Ecto neural progenitor cell (in vitro differentiated cells): Measurements from ENCODE around the gene MBOAT7.
A peak's percentile ranks its signal among the peaks of the same experiment; 100 is the strongest.

Experiments used
- DNase-seq: peaks from one replicate; pipeline ENCODE4 v3.0.0-alpha.2; 2018; ENCODE audit warnings: low spot score

MBOAT7 gene

GRCh38 chr19:54162241-54162805 lies 27.1 kb downstream of the MBOAT7 start:
- DNase-seq, result peak; percentile 83

DNA sequence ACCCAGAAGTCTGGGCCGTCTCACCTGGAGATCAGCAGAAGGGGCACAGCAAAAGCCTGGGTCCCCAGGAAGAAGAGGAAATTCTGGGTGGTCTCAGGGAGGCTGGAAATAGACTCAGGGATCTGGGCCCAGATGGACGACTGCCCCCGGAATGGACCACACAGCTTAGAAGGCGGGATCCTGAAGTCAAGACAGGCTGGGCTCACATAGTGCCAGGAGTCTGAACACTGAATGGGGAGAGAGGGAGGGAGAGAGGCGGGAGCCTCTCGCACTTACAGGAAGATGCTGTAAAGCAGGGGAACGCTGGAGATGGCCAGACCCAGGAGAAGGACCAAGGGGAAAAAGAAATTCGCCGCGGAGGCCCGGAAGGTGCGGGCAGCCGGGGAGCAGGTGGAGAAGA lies 28.5 kb downstream of the MBOAT7 start:
- DNase-seq, result no peak

GRCh38 chr19:54160182-54160811 lies 29.1 kb downstream of the MBOAT7 start:
- DNase-seq, result no peak

- peak; percentile 98 for DNase-seq
Measured at GRCh38 chr19:54159352-54160181, 29.8 kb downstream of the MBOAT7 start, which contains the start of gene LENG1. TSS of gene LENG1 (minus strand) at chr19:54159721. CDS start at chr19:54159695, 26 bp downstream.

- no peak for DNase-seq
Measured at GRCh38 chr19:54158812-54159351, 30.5 kb downstream of the MBOAT7 start.

DNA sequence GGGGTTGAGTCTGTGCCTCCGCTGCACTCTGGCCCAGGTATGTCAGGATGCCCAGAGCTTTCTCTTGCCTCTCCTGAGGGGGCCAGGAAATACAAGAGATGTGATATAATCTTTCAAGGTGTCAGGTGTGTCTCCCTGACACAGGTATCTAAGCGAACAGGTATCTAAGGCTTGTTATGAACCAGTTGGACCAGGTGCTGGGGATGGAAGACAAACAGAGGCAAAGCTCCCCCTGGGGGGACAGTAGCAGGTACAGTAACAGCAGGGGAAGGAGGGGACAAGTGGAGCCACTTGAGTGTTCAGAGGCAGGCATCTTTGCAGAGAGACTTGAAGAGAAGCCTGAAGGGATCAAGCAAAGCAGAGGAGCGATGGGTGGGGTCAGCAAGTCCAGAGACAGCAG lies 32.4 kb downstream of the MBOAT7 start:
- no peak for DNase-seq

DNA sequence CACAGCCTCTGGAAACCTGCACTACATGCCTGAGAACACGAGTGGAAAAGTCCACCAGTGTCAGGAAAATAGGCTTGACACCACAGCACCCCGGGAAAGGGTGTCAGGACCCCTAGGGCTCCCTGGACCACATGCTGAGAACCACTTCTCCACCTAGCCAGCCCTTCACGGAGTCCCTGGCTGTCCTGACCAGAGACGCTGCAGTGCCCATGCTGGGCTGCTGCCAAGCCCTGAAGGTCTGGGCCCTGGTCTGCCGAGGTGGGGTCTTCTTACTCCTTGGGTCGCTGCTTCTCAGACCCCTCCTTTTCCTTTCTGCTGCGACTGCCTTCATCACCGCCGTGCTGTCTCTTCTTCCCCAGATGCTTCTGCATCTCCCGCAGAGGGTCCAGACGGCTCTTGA lies 32.9 kb downstream of the MBOAT7 start:
- no peak for DNase-seq

- no peak for DNase-seq
Measured at GRCh38 chr19:54155694-54156093, 33.7 kb downstream of the MBOAT7 start.

DNA sequence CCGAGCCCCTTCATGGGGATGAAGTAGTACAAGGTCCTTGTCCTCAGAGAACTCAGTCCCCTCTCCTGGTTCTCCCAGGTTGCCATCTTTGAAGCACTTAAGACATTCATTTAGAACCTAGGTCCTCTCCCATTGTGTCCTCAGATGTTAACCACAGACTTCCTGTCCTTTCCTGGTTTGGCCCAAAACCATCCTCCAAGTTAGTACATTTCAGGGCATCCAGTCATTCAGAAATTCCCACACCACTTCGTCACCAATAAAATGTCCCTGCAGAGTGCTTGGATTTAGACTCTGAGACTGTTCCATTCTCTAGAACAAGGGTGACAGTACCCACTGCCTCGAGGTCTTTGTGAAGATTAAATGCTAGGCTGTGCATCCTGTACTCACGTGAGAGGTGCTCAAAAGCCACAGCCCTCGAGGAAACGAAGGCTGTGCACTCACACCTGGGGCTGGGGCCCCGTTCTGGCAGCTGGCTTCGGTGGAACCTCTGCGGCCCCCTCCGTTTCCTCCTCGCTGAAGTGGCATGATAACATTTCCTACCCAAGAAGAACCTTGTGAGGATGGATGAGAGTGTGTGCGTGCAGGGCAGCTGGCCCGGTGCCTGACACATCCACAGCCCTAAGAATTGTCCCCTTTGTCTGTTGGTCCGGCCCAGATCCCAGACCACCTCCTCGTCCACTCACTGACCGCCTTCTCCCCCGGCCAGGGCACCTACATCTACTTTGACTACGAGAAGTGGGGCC lies 34.6 kb downstream of the MBOAT7 start:
- DNase-seq, result no peak

DNA sequence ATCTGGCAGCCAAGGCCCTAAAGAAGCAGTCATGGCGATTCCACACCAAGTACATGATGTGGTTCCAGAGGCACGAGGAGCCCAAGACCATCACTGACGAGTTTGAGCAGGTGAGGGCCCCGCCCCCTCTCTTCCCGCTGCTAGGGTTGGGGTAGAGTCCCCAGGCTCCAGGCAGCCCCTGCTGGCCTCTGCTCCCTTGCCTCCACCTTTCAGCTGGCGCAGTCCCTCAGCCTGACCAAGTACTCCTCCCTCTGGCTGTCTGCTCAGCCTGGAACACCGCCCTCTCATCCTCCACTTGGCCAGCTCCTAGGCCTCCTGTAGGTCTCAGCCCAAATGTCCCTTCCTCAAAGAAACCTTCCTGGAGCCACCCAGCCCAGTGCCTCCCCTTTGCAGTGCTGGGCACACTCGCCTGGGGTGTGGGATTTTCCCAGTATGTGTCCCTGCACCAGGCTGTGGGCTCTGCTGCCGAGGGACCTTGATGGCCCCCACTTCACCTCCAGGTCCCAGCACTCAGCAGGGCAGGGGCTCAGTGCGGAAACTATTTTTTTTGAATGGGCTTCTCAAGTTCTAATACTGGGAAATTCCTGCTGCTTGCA lies 35.6 kb downstream of the MBOAT7 start:
- no peak for DNase-seq

GRCh38 chr19:54152878-54153524 lies 36.4 kb downstream of the MBOAT7 start:
- DNase-seq, result no peak

GRCh38 chr19:54152267-54152666 lies 37.1 kb downstream of the MBOAT7 start:
- DNase-seq, result no peak

DNA sequence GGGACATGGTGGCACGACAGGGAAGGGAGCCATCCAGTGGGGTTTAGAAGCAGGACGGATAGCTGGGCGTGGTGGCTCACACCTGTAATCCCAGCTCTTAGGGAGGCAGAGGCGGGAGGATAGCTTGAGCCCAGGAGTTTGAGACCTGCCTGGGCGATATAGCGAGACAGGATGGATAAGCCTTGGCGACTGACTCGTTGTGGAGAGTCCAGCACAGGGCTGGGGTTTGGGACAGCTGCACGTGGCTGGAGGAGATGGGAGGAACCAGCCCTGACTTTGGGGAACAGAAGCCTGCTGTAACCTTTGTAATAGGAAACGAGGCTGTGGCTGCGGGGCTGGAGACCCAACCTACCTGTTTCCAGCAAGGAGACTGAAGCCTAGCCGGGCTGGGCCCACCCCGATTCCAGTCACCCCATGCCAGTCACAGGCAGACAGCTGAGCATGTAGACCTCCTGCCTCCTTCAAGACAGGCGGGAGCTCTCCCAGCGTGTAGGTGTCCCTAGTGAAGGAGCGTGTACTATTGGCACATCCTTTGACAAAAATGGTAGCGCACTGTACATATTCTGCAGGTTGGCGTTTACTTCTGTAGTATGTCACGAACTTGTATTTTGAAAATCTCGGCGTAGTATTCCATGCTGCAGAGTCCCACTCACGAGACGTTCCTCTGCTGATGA lies 37.9 kb downstream of the MBOAT7 start:
- DNase-seq, result no peak

GRCh38 chr19:54149021-54149812 lies 40.2 kb downstream of the MBOAT7 start:
- DNase-seq, result no peak

DNA sequence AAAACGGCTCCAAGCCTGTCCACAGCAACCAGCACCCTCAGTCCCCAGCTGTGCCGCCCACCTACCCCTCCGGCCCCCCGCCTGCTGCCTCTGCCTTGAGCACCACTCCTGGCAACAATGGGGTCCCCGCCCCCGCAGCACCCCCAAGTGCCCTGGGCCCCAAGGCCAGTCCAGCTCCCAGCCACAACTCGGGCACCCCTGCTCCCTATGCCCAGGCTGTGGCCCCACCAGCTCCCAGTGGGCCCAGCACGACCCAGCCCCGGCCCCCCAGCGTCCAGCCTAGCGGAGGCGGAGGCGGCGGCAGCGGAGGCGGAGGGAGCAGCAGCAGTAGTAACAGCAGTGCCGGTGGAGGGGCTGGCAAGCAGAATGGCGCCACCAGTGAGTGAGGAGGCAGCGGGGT lies 41.2 kb downstream of the MBOAT7 start:
- no peak for DNase-seq

GRCh38 chr19:54147676-54148075 lies 41.7 kb downstream of the MBOAT7 start:
- DNase-seq, result no peak

DNA sequence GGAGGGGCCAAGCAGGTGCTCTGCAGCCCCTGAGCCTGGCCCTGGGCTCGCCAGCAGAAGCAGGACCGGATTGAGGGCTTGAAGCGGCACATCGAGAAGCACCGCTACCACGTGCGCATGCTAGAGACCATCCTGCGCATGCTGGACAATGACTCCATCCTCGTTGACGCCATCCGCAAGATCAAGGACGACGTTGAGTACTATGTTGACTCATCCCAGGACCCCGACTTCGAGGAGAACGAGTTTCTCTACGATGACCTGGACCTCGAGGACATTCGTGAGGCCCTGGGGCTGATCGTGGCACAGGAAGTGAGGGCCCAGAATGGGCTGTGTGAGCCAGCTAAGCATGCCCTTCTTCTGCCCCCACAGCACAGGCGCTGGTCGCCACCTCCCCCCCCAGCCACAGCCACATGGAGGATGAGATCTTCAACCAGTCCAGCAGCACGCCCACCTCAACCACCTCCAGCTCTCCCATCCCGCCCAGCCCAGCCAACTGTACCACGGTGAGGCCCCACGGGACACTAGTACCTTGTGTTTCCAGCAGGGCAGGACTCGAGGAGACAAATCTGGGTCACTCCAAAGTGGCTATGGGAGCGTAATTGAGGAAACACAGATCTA lies 43.7 kb downstream of the MBOAT7 start:
- DNase-seq, result no peak

- no peak for DNase-seq
Measured at GRCh38 chr19:54142166-54142780, 47.1 kb downstream of the MBOAT7 start.

- no peak for DNase-seq
Measured at GRCh38 chr19:54141356-54141755, 48.0 kb downstream of the MBOAT7 start.
